Endothelial cell of umbilical vein (primary cell): ENCODE data around the gene ZDHHC11. TPM values are rescaled to one million over a fixed set of nuclear protein-coding genes. Genes with fewer than 3 reads are reported as not detected.

Experiments
- BruUV-seq: library from RNA; stranded (reverse); fragments of 400-500 nt; replicated peaks from 2 replicates; lab custom pipeline; 2021; lab: Mats Ljungman, UMichigan
- CTCF ChIA-PET: fragments of 300-600, 350-600 bp; sonication (Branson Sonifier 250); formaldehyde crosslinking; loops from one replicate; lab custom pipeline; 2021; ENCODE audit warnings: antibody characterized with exemption, inconsistent platforms; lab: Charles Lee
- POLR2A ChIA-PET: fragments of 300-600, 350-600 bp; sonication (Branson Sonifier 250); formaldehyde crosslinking; loops from one replicate; lab custom pipeline; 2021; ENCODE audit warnings: antibody characterized with exemption, inconsistent platforms; lab: Charles Lee
- DNase-seq: peaks from one replicate; pipeline ENCODE4 v3.0.0-alpha.2; 2011; ENCODE audit warnings: low read depth, low spot score
- FAIRE-seq: peaks from 2 replicates; lab custom pipeline; 2011; peaks lifted over from hg19 to GRCh38; lab: Jason Lieb, UNC
- H2AFZ ChIP-seq: 2 replicates; pipeline ENCODE4 v1.6.0; 2012; ENCODE audit warnings: low read depth, low read length, control low read depth, inconsistent platforms
- H3K27ac ChIP-seq: 2 replicates; pipeline ENCODE4 v1.5.1; 2011; ENCODE audit warnings: low read depth, mild to moderate bottlenecking, control low read depth, low read length, moderate library complexity; ENCODE audit not compliant: insufficient read depth
- H3K27me3 ChIP-seq, 2 experiments: 2 replicates each; pipeline versions ENCODE4 v1.6.0 to v1.6.1; 2011; ENCODE audit warnings: low read length in 2 of 2, mixed read lengths in 1 of 2; ENCODE audit not compliant: control insufficient read depth in 2 of 2, insufficient read depth in 2 of 2
- H3K36me3 ChIP-seq, 2 experiments: 2 replicates in 1 of 2; 3 replicates in 1 of 2; pipeline ENCODE4 v1.5.1; 2011; ENCODE audit warnings: low read length in 2 of 2, mild to moderate bottlenecking in 1 of 2, moderate library complexity in 1 of 2; ENCODE audit not compliant: control insufficient read depth in 2 of 2, insufficient read depth in 2 of 2; ENCODE audit errors: extremely low read depth in 1 of 2
- H3K4me1 ChIP-seq: 3 replicates; pipeline ENCODE4 v1.5.1; 2011; ENCODE audit warnings: mild to moderate bottlenecking, low read length; ENCODE audit not compliant: control insufficient read depth, insufficient read depth; ENCODE audit errors: extremely low read depth
- H3K4me2 ChIP-seq: 2 replicates; pipeline ENCODE4 v1.6.1; 2011; ENCODE audit warnings: low read length, control low read depth, mixed read lengths; ENCODE audit not compliant: insufficient read depth
- H3K4me3 ChIP-seq, 3 experiments: fragments of 200-600 bp in 1 of 3; sonication (generic), shearing (Covaris generic) in 1 of 3; replicated peaks in 1 of 3; 2 replicates each; pipeline ENCODE4 v1.5.1; 2011 to 2016; ENCODE audit warnings: control low read depth in 3 of 3, low read length in 3 of 3, mild to moderate bottlenecking in 2 of 3, inconsistent platforms in 1 of 3, low read depth in 1 of 3, moderate library complexity in 1 of 3; ENCODE audit not compliant: insufficient read depth in 1 of 3
- H3K79me2 ChIP-seq: 2 replicates; pipeline ENCODE4 v1.6.0; 2012; ENCODE audit warnings: low read length, inconsistent platforms; ENCODE audit not compliant: control insufficient read depth, insufficient read depth
- H3K9ac ChIP-seq: replicated peaks from 2 replicates; pipeline ENCODE3; 2011; ENCODE audit warnings: low read length, control low read depth; ENCODE audit not compliant: insufficient read depth; ENCODE audit errors: extremely low read depth
- H3K9me1 ChIP-seq: replicated peaks from 3 replicates; pipeline ENCODE4 v1.6.0; 2011; ENCODE audit warnings: mild to moderate bottlenecking, low read length; ENCODE audit not compliant: control insufficient read depth, insufficient read depth; ENCODE audit errors: extremely low read depth
- H3K9me3 ChIP-seq: replicated peaks from 2 replicates; pipeline ENCODE4 v1.5.1; 2012; ENCODE audit warnings: low read length, inconsistent platforms; ENCODE audit not compliant: control insufficient read depth, insufficient read depth
- H4K20me1 ChIP-seq: replicated peaks from 2 replicates; pipeline ENCODE3; 2011; ENCODE audit warnings: mild to moderate bottlenecking, low read length; ENCODE audit not compliant: control insufficient read depth, insufficient read depth; ENCODE audit errors: extremely low read depth
- CTCF ChIP-seq, 2 donors: IDR thresholded peaks; 1 replicate in 1 of 2; 2 replicates in 1 of 2; pipeline ENCODE4 v1.5.1; 2011; ENCODE audit warnings: low read length in 2 of 2, mild to moderate bottlenecking in 2 of 2, moderate library complexity in 2 of 2, control low read depth in 1 of 2, inconsistent platforms in 1 of 2, low read depth in 1 of 2; ENCODE audit not compliant: insufficient read depth in 1 of 2; ENCODE audit errors: extremely low read depth in 1 of 2
- EZH2 ChIP-seq: IDR thresholded peaks from 2 replicates; pipeline ENCODE4 v1.6.1; 2012; ENCODE audit warnings: borderline replicate concordance, low read depth, mild to moderate bottlenecking, moderate library complexity, low read length, inconsistent platforms; ENCODE audit not compliant: severe bottlenecking
- JUN ChIP-seq: IDR thresholded peaks from 2 replicates; pipeline ENCODE4 v1.6.1; 2011; ENCODE audit warnings: borderline replicate concordance, low read depth; ENCODE audit not compliant: insufficient read length, insufficient read depth
- POLR2A ChIP-seq: IDR thresholded peaks from 2 replicates; pipeline ENCODE4 v1.6.1; 2012; ENCODE audit warnings: low read depth, mild to moderate bottlenecking, control low read depth, low read length
- POLR2AphosphoS5 ChIP-seq: IDR thresholded peaks from 2 replicates; pipeline ENCODE4 v1.6.1; 2012; ENCODE audit warnings: low read depth, mild to moderate bottlenecking, control low read depth, low read length, moderate library complexity; ENCODE audit not compliant: insufficient read depth
- dilution Hi-C: fragments of 300-500 bp; cut with MboI; formaldehyde crosslinking; loops from one replicate; pipeline ENCODE4 v1.15.0; 2019; ENCODE audit warnings: low sequenced_read_pairs; ENCODE audit not compliant: extremely low pct_ligation_motif_present
- intact Hi-C: fragments of 100-400 bp; cut with micrococcal nuclease; formaldehyde crosslinking; loops from one replicate; pipeline ENCODE4 v1.10.0; 2022
- polyA plus RNA-seq, 4 experiments: library from polyadenylated mRNA; depleted of rRNA in 3 of 4; stranded (reverse) in 3 of 4; unstranded in 1 of 4; fragments of >200 nt; gene quantifications; 2 replicates each; pipeline versions ENCODE4 v1.2.1 to v1.2.3, GENCODE V29; 2011 to 2012; ENCODE audit warnings: missing spikeins in 1 of 4
- total RNA-seq: library from RNA; stranded (reverse); gene quantifications from 2 replicates; pipeline ENCODE4 v1.2.3, GENCODE V29; 2021

ZDHHC11 gene
- total and polyA plus RNA-seq, 2 donors (not counting 3 experiments of a cell fraction or from before 2014, with no cell fraction given): 0.35 to 4.4 TPM

GRCh38 chr5:893711-894110 lies 42.9 kb upstream of the ZDHHC11 start:
- peak overlapping the region; percentile 17 for H3K27ac ChIP-seq
- POLR2A ChIA-PET: no interaction called here
- FAIRE-seq (no peak), DNase-seq (no peak)
- peak overlapping the region; percentile 87 for H3K4me2 ChIP-seq
- no peaks in the 10 kb centered on the region for H3K9me3 ChIP-seq
- no peaks in the 10 kb centered on the region for H4K20me1 ChIP-seq
- H3K27me3 ChIP-seq: no peaks in the 10 kb centered on the region
- peaks cover 14% of the 10 kb centered on the region for H3K4me1 ChIP-seq
- no peak for TF ChIP-seq JUN
- no peak for TF ChIP-seq POLR2AphosphoS5
- TF ChIP-seq POLR2A: no peak
- no peaks in the 10 kb centered on the region for H3K9me1 ChIP-seq
- peak overlapping the region; percentile 72 for H3K9ac ChIP-seq
- peak overlapping the region in 2 of 3 experiments; percentile 56 to 69 for H3K4me3 ChIP-seq
- BruUV-seq: no TSS peak
- H3K36me3 ChIP-seq: peaks cover 0 to 14% of the 10 kb centered on the region in 2 experiments
- H3K79me2 ChIP-seq: peaks cover 66% of the 10 kb centered on the region
- no peak overlapping the region for H2AFZ ChIP-seq
- intact Hi-C loops: loop anchor here (2.0 kb wide), 1 partner anchor 21 kb away; no protein-coding TSS in a partner anchor
- dilution Hi-C loops: no loop called here
- CTCF ChIA-PET: interaction anchor here (4.7 kb wide), 1 partner anchor 9 kb away, joined by 29 read pairs; no protein-coding TSS in a partner anchor

- intact Hi-C loops: loop anchor here (2.0 kb wide), 1 partner anchor 20 kb away; no protein-coding TSS in a partner anchor
- FAIRE-seq: peak; percentile 33
- peak overlapping the region; percentile 88 for H2AFZ ChIP-seq
Observed at GRCh38 chr5:893137-893506, 42.3 kb upstream of the ZDHHC11 start.

More at GRCh38 chr5:893137-893506, 42.3 kb upstream of the ZDHHC11 start:
- Histone ChIP-seq H3K4me2 (peak overlapping the region; percentile 87), H3K4me1 (peaks cover 14% of the 10 kb centered on the region), H3K4me3 (peak overlapping the region; percentile 56 to 69 (median 63)), H3K9ac (peak overlapping the region; percentile 72), H3K36me3 (peaks cover 0 to 16% of the 10 kb centered on the region in 2 experiments), H3K79me2 (peaks cover 68% of the 10 kb centered on the region), H3K9me3 (no peaks in the 10 kb centered on the region), H3K9me1 (no peaks in the 10 kb centered on the region), H3K27me3 (no peaks in the 10 kb centered on the region), H3K27ac (peak overlapping the region; percentile 17), H4K20me1 (no peaks in the 10 kb centered on the region)
- CTCF ChIA-PET: interaction anchor here (1.0 to 4.7 kb wide), 6 partner anchors 9 to 235 kb away, joined by 3 to 29 read pairs (median 4); no protein-coding TSS in a partner anchor
- dilution Hi-C loops: no loop called here
- POLR2A ChIA-PET: no interaction called here
- no peak for TF ChIP-seq POLR2A
- TF ChIP-seq EZH2: no peak
- TF ChIP-seq POLR2AphosphoS5: no peak
- TF ChIP-seq CTCF (IDR thresholded peaks at IDR 0.05; ENCODE audit: extremely low read depth in 1 of 2, insufficient read depth in 1 of 2, low read depth in 1 of 2, low read length in 2 of 2): no peak
- no peak for TF ChIP-seq JUN
- no TSS peak for BruUV-seq
- no peak for DNase-seq
